Subcutaneous abdominal adipose tissue (tissue), 5 donors: ENCODE measurements around the gene LIX1L.

Source experiments
- H3K27ac ChIP-seq: one replicate; pipeline ENCODE4 v1.7.0; 2013; ENCODE audit warnings: low read depth, mild to moderate bottlenecking, inconsistent platforms, low read length, moderate library complexity
- H3K27me3 ChIP-seq, 5 donors: one replicate each; pipeline ENCODE4 v1.7.0; 2013; ENCODE audit warnings: low read length in 5 of 5, inconsistent platforms in 1 of 5; ENCODE audit not compliant: control insufficient read depth in 5 of 5, insufficient read depth in 4 of 5
- H3K36me3 ChIP-seq, 5 donors: one replicate each; pipeline ENCODE4 v1.7.0; 2013; ENCODE audit warnings: low read length in 5 of 5; ENCODE audit not compliant: control insufficient read depth in 5 of 5, insufficient read depth in 5 of 5
- H3K4me1 ChIP-seq, 5 donors: one replicate each; pipeline ENCODE4 v1.7.0; 2013; ENCODE audit warnings: low read length in 5 of 5, mild to moderate bottlenecking in 3 of 5, moderate library complexity in 1 of 5; ENCODE audit not compliant: control insufficient read depth in 5 of 5, insufficient read depth in 5 of 5
- H3K4me3 ChIP-seq, 5 donors: one replicate each; pipeline ENCODE4 v1.7.0; 2013; ENCODE audit warnings: low read length in 5 of 5, low read depth in 1 of 5
- H3K9ac ChIP-seq, 5 donors: one replicate each; pipeline ENCODE4 v1.7.0; 2013; ENCODE audit warnings: low read length in 5 of 5, mild to moderate bottlenecking in 4 of 5, moderate library complexity in 3 of 5
- H3K9me3 ChIP-seq, 5 donors: one replicate each; pipeline ENCODE4 v1.7.0; 2013; ENCODE audit warnings: low read length in 5 of 5; ENCODE audit not compliant: control insufficient read depth in 5 of 5
- donor health status: healthy.
- donor health status: healthy.
- donor health status: healthy.
- donor health status: healthy.
- donor health status: healthy.

Gene LIX1L

DNA sequence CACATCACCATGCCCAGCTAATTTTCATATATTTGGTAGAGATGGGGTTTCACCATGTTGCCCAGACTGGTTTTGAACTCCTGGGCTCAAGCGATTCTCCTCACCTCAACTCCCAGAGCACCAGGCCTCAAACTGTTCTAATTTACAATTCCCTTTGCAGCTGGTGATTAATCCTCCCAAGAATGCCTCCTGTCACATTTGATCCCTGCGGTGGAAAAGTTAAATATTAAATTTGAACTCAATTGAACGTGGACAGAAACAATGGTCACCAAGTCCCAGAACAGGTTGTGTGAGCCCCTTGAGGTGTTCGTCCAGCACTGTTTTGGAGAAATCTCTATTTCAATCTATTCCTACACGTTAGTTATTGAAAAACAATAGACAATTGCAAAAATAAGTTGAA, 70.2 kb downstream of the LIX1L start:
- Histone ChIP-seq H3K9me3 (no peaks in the 10 kb centered on the region), H3K36me3 (no peaks in the 10 kb centered on the region), H3K9ac (no peak overlapping the region), H3K27ac (no peak overlapping the region), H3K4me3 (no peak overlapping the region), H3K4me1 (peaks cover 0 to 33% (median 30%) of the 10 kb centered on the region in 5 donors), H3K27me3 (peaks cover 0 to 2% (median 0%) of the 10 kb centered on the region in 5 donors)

DNA sequence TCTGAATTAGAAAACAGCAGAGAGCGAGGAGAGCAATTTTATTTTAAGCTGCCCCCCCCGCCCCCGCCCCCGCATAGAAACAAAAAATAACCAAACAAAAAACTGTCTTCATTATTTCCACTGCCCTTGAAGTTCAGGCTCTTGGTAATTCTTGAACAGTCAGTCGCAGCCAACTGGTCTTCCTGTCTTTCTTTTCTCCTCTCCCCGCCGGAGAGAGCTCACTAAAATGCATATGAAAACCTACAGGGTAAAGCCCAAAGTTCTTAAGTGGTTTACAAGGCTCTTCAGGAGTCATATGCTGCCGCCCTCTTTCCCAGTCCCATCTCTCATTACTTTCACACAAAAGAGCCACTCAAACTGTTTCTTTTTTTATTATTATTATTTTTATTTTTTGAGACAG, 71.0 kb downstream of the LIX1L start:
- Histone ChIP-seq H3K9ac (no peak overlapping the region), H3K9me3 (no peaks in the 10 kb centered on the region), H3K27ac (no peak overlapping the region), H3K4me3 (no peak overlapping the region), H3K4me1 (peaks cover 0 to 25% (median 22%) of the 10 kb centered on the region in 5 donors), H3K27me3 (peaks cover 0 to 2% (median 0%) of the 10 kb centered on the region in 5 donors), H3K36me3 (no peaks in the 10 kb centered on the region)

DNA sequence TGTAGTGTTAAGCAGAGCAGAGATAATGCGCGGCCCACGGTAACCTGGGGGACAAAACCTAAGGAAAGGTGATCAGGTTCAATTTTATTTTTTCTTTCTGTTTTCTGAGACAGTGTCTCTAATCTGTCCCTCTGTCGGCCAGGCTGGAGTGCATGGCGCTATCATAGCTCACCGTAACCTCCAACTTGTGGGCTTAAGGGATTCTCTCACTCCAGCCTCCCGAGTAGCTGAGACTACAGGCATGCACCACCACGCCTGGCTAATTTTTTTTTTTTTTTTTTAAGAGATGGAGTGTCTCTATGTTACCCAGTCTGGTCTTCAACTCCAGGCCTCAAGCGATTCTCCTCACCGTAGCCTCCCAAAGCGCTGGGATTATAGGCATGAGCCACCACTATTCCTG, 71.4 kb downstream of the LIX1L start:
- H3K27ac ChIP-seq: no peak overlapping the region
- peak overlapping the region; percentile 71 to 85 (median 81) for H3K4me3 ChIP-seq
- no peaks in the 10 kb centered on the region for H3K9me3 ChIP-seq
- peaks cover 0 to 2% (median 0%) of the 10 kb centered on the region in 5 donors for H3K27me3 ChIP-seq
- no peaks in the 10 kb centered on the region for H3K36me3 ChIP-seq
- peak overlapping the region in 3 of 5 donors; percentile 20 to 53 (median 52) for H3K9ac ChIP-seq
- H3K4me1 ChIP-seq: peaks cover 0 to 21% (median 18%) of the 10 kb centered on the region in 5 donors

DNA sequence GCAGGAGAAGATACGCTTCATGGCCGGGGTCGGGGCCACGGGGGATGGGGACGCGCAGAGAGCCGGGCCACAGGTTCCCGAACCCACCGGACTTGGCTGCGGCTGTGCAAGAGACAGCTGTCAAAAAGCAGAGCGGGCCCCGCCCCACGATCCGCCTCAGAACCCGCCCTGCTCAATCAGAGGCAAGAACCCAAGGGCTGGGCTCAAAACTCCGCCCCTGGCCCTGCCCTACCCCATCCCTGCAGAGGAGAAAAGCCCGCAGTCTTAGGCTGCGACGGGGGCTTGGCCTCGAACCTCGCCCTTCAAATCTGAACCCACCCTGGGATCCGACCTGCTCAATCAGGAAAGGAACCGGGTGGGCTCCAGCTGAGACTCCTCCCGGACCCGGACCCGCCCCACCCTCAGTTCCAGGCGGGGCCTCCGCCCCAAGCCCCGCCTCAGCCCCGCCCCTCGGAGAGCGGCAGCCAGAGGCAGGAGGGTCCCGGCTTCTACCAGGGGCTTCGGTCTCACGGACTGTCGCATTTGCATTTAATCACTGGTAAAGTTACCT, 72.0 kb downstream of the LIX1L start, which contains the start of gene ANKRD35:
TSS of gene ANKRD35 (minus strand) at position 129 of the 550 bp plus-strand sequence. CDS start at position 21, 108 bp downstream.
- no peaks in the 10 kb centered on the region for H3K9me3 ChIP-seq
- no peaks in the 10 kb centered on the region for H3K36me3 ChIP-seq
- peaks cover 0 to 17% (median 12%) of the 10 kb centered on the region in 5 donors for H3K4me1 ChIP-seq
- peaks cover 0 to 2% (median 0%) of the 10 kb centered on the region in 5 donors for H3K27me3 ChIP-seq
- no peak within 1 kb of the TSS for H3K27ac ChIP-seq
- peak within 1 kb of the TSS in 3 of 5 donors; percentile 20 to 53 (median 52) for H3K9ac ChIP-seq
- H3K4me3 ChIP-seq: peak within 1 kb of the TSS; percentile 73 to 85 (median 81)

DNA sequence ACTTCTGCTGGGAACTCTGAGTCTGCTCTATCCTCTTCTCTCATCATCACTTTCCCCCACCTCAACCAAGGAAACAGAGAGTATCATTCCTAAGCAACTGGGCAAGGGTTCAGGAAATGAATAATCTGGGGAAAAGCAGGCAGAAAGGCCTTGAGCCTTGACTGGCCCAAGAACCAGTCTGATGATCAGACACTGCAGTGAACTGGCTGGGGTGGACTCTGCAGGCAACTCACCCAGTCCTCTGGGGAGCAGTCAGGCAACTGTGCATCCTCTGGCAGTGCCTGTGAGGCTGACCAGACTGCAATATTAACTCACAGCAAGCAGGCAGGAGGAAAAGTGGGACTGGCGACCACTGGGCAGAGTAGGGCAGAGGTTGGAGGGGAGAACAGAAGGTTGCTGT, 73.1 kb downstream of the LIX1L start:
- peaks cover 0 to 13% (median 11%) of the 10 kb centered on the region in 5 donors for H3K4me1 ChIP-seq
- H3K9me3 ChIP-seq: no peaks in the 10 kb centered on the region
- H3K4me3 ChIP-seq: no peak overlapping the region
- no peak overlapping the region for H3K27ac ChIP-seq
- no peaks in the 10 kb centered on the region for H3K36me3 ChIP-seq
- no peak overlapping the region for H3K9ac ChIP-seq
- peaks cover 0 to 2% (median 0%) of the 10 kb centered on the region in 5 donors for H3K27me3 ChIP-seq
